IPS-18c (cell line): Measurements from ENCODE around the gene CER1.

Source experiments
- H3K4me3 ChIP-seq: 2 replicates; pipeline ENCODE4 v1.7.0; 2013; ENCODE audit warnings: low read depth, mild to moderate bottlenecking, low read length, moderate library complexity; ENCODE audit not compliant: insufficient read depth
- H3K9me3 ChIP-seq: one replicate; pipeline ENCODE4 v1.6.1; 2013; ENCODE audit warnings: mild to moderate bottlenecking, low read length, moderate library complexity; ENCODE audit not compliant: control insufficient read depth, insufficient read depth

CER1 gene

GRCh38 chr9:14731294-14731981 is 8.9 kb upstream of the CER1 start:
- no peaks in the 10 kb centered on the region for H3K9me3 ChIP-seq

GRCh38 chr9:14730461-14730898 is 7.9 kb upstream of the CER1 start:
- Histone ChIP-seq H3K4me3 (no peak overlapping the region), H3K9me3 (no peaks in the 10 kb centered on the region)

More at GRCh38 chr9:14731294-14731981, 8.9 kb upstream of the CER1 start:
- H3K4me3 ChIP-seq, result no peak overlapping the region

DNA sequence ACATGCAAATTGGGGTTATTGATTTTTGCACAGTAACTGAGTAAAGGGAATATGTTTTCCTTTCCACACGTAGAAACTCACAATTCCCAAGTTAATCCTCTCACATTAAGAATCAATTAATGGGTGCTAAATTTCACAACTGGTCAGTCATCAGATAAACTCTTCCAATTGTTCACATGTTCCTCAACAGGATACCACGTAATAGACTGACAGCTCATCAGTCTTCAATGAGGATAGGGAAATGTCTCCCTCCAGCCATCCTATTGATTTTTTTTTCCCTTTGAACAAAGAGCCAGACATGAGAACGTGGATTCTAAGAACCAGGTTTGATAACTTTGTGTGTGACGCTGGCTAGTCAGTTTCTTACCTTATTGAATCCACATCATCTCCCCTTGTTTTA is 768 bp upstream of the CER1 start:
- Histone ChIP-seq H3K9me3 (no peaks in the 10 kb centered on the region), H3K4me3 (no peak overlapping the region)

DNA sequence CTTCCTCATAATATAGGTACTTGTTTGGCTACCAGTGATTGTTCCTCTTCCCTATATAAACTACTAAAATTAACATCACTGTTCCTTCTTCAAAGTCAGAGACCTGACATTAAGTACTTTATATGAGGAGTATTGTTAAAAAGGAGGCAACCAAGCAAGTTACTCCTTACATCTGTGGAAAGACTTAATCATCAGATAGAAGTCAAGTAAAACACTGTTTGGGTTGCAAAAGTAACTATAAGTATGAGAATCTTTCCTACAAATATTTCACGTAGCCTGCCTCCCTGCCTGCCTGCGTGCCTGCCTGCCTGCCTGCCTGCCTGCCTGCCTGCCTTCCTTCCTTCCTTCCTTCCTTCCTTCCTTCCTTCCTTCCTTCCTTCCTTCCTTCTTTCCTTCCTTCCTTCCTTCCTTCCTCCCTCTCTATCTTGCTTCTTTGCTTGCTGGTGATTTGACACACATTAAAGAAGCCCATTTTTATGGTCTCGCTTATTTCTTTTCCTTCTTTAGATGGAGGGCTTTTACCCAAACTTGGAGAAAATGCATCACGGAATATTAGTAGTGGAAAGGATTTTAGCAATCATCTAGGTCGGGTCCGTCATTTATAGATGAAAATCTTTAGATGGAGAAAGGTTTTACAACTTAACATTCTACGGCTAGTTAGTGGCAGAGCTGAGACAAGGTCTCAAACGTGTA is 3.2 kb downstream of the CER1 start:
- Histone ChIP-seq H3K4me3 (no peak overlapping the region), H3K9me3 (no peaks in the 10 kb centered on the region)

DNA sequence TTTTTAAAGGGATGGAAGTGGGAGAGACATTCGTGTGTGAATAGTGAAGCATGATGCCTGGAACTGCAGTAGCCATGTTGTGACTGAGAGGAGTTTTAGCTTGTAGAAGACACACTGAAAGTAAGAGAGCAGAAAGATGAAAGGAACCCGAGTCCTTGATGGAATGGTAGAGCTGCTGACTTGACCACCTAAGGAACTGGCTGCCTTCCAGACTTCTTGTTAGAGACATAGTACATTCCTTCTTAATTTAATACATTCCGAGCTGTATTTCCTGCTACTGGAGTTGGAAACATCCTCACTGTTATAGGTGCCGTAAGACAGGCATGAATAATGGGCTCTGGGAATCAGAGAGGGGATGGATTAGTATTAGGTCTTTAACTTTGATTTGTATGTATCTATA is 7.4 kb downstream of the CER1 start:
- Histone ChIP-seq H3K9me3 (no peaks in the 10 kb centered on the region), H3K4me3 (no peak overlapping the region)

DNA sequence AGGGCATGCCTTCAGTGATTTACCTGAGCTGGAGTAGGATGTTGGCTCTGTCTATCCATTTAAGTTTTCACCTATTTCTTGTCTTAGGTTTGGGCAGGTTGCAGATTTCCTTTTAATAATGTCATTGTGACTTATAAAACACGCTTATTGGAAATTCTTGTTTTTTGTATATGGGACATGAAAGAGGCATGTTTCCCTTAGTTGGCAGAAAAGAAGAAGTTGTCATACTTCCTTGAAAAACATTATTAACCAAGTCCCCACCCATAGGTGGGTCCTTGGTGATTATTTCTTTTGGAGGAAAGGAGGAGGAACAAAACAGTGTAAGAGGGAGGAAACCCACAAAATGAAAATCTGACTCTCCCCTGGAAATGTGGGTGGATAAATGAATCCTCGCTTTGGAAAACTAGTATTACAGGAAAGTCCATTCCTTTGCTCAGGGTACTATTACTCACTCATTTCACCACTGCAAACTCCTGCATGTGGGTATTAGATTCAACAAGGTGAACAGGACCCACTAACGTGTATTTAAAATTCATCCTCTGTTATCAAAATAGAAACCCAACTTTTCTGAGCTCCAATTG is 9.3 kb downstream of the CER1 start:
- Histone ChIP-seq H3K4me3 (no peak overlapping the region), H3K9me3 (no peaks in the 10 kb centered on the region)

- H3K9me3 ChIP-seq, result no peaks in the 10 kb centered on the region
- H3K4me3 ChIP-seq, result no peak overlapping the region
Measured at GRCh38 chr9:14710804-14711203, 11.7 kb downstream of the CER1 start.

DNA sequence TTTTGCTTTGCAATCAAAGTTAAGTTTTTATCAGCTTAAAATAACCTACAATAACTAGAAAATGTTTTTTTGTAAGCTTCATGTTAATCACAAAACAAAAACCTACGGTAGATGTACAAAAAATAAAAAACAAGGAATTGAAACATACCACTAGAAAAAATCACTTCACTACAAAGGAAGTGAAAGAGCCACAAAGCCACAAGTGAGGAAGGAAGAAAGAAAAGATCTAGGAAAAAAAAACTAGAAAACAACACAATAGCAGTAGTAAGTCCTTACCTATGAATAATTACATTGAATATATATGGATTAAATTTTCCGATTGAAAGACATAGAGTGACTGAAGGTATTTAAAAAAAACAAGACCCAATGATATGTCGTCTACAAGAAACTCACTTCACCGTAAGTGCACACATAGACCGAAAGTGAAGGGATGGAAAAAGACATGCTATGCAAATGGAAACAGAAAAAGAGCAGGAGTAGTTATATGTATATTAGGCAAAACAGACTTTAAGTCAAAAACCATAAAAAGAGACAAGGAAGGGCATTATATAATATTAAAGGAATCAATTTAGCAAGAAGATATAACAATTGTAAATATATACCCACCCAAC is 15.9 kb downstream of the CER1 start:
- Histone ChIP-seq H3K4me3 (no peak overlapping the region), H3K9me3 (no peaks in the 10 kb centered on the region)

- H3K9me3 ChIP-seq, result no peaks in the 10 kb centered on the region
- H3K4me3 ChIP-seq, result no peak overlapping the region
Measured at GRCh38 chr9:14705079-14705478, 17.5 kb downstream of the CER1 start.

- Histone ChIP-seq H3K4me3 (no peak overlapping the region), H3K9me3 (no peaks in the 10 kb centered on the region)
Measured at GRCh38 chr9:14704281-14704680, 18.3 kb downstream of the CER1 start.

DNA sequence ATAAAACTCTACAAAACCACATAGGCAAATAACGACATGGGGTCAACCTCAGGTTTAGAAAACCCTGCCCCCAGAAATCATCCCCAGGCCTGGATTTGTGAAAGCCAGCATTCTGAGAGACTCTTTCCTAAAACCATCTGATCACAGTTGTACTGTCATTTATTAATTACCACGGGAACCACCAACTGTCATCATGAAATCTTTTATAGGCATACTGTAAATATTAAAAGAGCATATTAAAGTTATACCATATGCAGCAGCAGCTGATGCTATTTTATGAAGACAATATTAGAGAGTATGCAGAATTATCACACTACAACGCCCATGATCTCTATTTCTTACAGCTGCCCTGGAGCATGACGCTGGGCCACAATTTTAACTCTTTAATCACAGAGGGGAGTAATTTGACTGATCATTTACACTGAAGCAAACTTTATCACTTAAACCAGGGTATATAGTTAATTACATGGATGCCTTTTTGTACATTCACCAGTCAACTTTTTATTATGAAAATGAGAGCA is 20.3 kb downstream of the CER1 start:
- Histone ChIP-seq H3K9me3 (no peaks in the 10 kb centered on the region), H3K4me3 (no peak overlapping the region)

DNA sequence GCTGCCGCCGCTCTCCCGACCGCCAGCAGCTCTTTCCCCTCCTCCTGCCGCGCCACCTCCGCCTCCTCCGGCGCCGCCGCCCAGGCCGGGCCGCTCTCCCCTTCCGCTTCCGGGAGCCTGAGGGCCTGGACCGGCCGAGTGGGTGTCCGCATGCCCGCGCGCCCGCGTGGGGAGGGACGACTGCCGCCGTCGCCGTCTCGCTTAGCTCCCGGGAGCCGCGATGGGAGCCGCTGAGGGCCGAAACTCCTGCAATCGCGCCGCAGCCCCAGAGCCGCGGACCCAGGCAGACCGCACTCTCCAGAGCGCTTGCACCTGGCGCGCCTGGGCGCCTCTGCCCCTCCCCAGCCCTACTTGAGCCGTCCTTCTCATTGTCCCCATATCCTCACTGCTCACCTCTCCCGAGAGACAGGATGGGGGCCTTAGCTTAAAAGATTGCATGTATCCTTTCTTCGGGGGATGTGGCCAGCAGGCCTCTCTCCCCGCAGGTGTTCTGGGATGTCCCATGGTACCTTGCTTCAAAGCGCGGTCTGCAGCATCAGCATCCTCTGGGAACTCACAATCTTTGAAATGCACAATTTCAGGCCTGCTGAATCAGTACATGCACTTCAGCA is 29.2 kb downstream of the CER1 start, which contains the start of gene ZDHHC21:
Gene ZDHHC21 (minus strand): TSS at position 182 of the 611 bp plus-strand sequence. CDS start 19,092 bp downstream, outside the sequence.
- Histone ChIP-seq H3K4me3 (peak within 1 kb of the TSS; percentile 81), H3K9me3 (no peaks in the 10 kb centered on the region)

GRCh38 chr9:14692470-14693250 is 29.9 kb downstream of the CER1 start:
- no peaks in the 10 kb centered on the region for H3K9me3 ChIP-seq

DNA sequence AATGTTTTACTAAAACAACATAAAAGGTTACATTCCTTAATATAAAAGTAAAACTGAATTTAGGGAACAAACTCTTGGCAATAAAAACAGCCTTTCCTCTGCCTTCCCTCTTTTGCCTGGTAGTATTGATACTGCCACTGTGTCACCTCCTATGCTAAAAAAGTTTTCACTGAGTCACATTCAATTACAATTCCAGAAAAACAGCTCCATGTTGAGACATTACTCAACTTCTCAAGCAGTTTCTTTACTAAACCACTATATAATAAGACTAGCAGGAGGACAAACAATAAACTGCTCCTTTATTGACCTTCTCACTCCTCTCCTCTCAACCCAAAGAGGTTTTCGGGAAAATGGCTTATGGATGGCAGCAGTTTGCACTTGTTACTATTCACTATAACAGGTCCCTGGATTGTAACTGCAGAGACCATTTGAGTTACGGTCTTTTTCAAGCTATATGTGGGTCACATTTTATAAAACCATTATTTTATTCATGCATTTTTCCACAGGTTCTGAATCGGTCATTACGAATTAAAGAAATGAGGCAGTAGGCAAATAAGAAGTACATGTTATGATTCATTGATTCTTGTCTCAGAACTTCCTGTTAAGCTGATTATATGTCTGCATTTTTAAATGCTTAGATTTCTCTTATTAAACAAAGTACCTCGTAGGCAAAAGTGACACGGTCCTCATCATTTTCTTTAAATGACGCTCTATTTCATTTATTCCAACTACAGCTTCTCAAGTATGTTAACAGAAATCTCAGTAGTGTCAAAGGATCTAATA is 31.4 kb downstream of the CER1 start:
- Histone ChIP-seq H3K4me3 (no peak overlapping the region), H3K9me3 (no peaks in the 10 kb centered on the region)

More at GRCh38 chr9:14692470-14693250, 29.9 kb downstream of the CER1 start:
- peak overlapping the region; percentile 81 for H3K4me3 ChIP-seq

- Histone ChIP-seq H3K4me3 (no peak overlapping the region), H3K9me3 (no peaks in the 10 kb centered on the region)
Measured at GRCh38 chr9:14687042-14687719, 35.4 kb downstream of the CER1 start.
